Posterior vena cava (tissue), 2 donors: Measurements from ENCODE around the gene PDE1A. TPM values are rescaled to one million over a fixed set of nuclear protein-coding genes. Genes with fewer than 3 reads are reported as not detected.

Experiments used
- DNase-seq: peaks from one replicate; pipeline ENCODE4 v3.0.0-alpha.2; 2020; ENCODE audit warnings: low spot score
- intact Hi-C, 2 donors: fragments of 100-400 bp; cut with DNase I; formaldehyde crosslinking; loops; one replicate each; pipeline versions ENCODE4 v1.14.1 to v1.14.2; 2022 to 2023
- total RNA-seq, 2 donors: library from RNA; stranded (reverse); fragmentation: NEBNext Ultra II Directional; extraction: Animal tissue kit (Norgen Biotek cat#: 25700); gene quantifications; one replicate each; pipeline ENCODE4 v1.2.1, GENCODE V29; 2021
- donor health status: DM: yes; HTN: yes; CAD: no.
- donor health status: DM: yes; HTN: yes; CAD: no.

Gene PDE1A
- total RNA-seq, 2 donors from 2014 or later: 7.7 to 15.1 TPM

GRCh38 chr2:182098648-182099047 is 328.2 kb downstream of the PDE1A start:
- DNase-seq: no peak
- intact Hi-C loops: no loop called here

- intact Hi-C loops: no loop called here
- no peak for DNase-seq
Observed at GRCh38 chr2:182097571-182098164, 329.2 kb downstream of the PDE1A start.

GRCh38 chr2:182090486-182090885 is 336.4 kb downstream of the PDE1A start:
- intact Hi-C loops: no loop called here

More at GRCh38 chr2:182090486-182090885, 336.4 kb downstream of the PDE1A start:
- no peak for DNase-seq
